ENCODE results near the gene ZNF750. TPM values are rescaled to one million over a fixed set of nuclear protein-coding genes. Genes with fewer than 3 reads are reported as not detected.
A peak's percentile ranks its signal among the peaks of the same experiment; 100 is the strongest.
"Not testable (repeated sequence)": the region's sequence is repeated elsewhere in the genome, so short reads cannot be mapped to it uniquely, and the experiment has no call there.

ZNF750 gene
- polyA plus RNA-seq, 1 experiment = not detected

DNA sequence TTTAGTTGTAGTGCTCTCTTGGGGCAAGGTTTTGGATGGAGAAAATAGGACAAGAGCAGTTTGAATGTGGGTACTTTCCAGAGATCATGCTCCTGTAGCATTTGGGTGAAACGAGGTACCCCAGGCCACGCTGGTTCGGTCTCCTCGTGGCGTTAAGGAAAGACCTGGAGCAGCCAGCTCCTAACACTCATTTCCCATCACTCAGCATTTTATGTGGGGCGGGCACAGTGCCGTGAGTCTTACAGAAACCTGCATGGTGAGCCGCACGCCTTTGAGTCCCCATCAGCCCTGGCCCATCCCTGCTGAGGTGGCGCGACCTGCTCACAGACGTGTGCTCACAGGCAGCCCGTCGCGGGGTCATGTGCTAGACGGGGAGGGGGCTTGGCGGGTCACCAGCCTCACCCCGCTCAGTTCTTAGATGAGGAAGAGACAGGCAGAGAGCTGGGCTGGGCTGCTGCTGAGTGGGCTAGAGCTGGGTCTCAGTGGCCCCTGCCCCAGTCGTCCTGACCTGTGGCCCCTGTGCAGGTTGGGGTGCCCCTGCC is 50.7 kb downstream of the ZNF750 start:
- POLR2A ChIA-PET = no interaction called here
- TF ChIP-seq, protein P1, sequence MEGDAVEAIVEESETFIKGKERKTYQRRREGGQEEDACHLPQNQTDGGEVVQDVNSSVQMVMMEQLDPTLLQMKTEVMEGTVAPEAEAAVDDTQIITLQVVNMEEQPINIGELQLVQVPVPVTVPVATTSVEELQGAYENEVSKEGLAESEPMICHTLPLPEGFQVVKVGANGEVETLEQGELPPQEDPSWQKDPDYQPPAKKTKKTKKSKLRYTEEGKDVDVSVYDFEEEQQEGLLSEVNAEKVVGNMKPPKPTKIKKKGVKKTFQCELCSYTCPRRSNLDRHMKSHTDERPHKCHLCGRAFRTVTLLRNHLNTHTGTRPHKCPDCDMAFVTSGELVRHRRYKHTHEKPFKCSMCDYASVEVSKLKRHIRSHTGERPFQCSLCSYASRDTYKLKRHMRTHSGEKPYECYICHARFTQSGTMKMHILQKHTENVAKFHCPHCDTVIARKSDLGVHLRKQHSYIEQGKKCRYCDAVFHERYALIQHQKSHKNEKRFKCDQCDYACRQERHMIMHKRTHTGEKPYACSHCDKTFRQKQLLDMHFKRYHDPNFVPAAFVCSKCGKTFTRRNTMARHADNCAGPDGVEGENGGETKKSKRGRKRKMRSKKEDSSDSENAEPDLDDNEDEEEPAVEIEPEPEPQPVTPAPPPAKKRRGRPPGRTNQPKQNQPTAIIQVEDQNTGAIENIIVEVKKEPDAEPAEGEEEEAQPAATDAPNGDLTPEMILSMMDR (IDR thresholded peaks at IDR 0.05; ENCODE audit: insufficient read depth, low read depth, low read length) = no peak
- DNase-seq (ENCODE audit: low read depth) = no peak
- H3K4me3 ChIP-seq (ENCODE audit: low read depth, low read length) = no peak overlapping the region
- no peaks in the 10 kb centered on the region for H3K27me3 ChIP-seq (ENCODE audit: control insufficient read depth, insufficient read depth, low read length)
- no peaks in the 10 kb centered on the region; the same call in 1 of the 2 replicates for H3K36me3 ChIP-seq (ENCODE audit: control insufficient read depth, insufficient read depth, low read length)
- CTCF ChIA-PET = no interaction called here

DNA sequence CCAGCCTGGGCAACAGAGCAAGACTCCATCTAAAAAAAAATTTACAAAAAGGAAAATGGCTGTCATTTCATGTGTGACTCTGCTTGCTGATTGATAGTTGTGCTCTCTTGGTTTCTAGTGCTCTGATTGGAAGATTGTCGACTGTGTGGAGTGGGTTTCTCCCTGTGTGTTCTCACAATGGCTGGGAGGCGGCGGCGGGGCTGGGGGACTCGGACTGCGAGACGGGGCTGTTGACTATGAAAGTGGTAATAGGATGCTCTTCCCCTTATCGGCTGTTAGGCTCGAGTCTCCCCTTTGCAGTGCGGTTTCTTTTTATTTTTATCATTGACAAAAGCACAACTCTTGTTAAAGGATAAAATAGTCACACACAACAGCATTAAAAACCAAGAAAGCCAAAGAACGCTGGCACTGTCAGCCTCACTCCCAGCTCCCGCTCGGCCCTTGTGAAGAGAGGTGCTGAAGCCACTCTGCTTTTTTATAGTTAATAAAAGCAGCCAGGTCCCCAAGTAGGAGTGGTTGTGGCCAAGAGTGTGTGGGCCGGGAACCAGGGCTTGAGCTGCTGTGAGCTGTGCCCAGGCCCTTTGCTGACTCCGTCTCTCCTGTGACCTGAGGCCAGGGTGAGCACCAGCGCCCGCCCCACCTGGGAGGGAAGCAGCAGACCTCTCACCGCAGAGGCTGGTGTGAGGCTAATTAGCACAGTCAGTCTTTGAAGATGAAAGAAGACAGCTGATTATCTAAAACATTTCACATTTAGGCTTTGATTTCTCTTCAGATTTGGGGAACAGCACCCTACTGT is 51.4 kb downstream of the ZNF750 start:
- no peak overlapping the region for H3K4me3 ChIP-seq (ENCODE audit: low read depth, low read length)
- TF ChIP-seq, protein P1 (IDR thresholded peaks at IDR 0.05; ENCODE audit: insufficient read depth, low read depth, low read length) = no peak
- DNase-seq (ENCODE audit: low read depth) = no peak
- peaks cover under 1% of the 10 kb centered on the region for H3K36me3 ChIP-seq (ENCODE audit: control insufficient read depth, insufficient read depth, low read length)
- ChIA-PET CTCF (interaction anchor here (0.9 kb wide), 1 partner anchor 175 kb away, joined by 3 read pairs; no protein-coding TSS in a partner anchor), POLR2A (no interaction called here)
- no peaks in the 10 kb centered on the region for H3K27me3 ChIP-seq (ENCODE audit: control insufficient read depth, insufficient read depth, low read length)

DNA sequence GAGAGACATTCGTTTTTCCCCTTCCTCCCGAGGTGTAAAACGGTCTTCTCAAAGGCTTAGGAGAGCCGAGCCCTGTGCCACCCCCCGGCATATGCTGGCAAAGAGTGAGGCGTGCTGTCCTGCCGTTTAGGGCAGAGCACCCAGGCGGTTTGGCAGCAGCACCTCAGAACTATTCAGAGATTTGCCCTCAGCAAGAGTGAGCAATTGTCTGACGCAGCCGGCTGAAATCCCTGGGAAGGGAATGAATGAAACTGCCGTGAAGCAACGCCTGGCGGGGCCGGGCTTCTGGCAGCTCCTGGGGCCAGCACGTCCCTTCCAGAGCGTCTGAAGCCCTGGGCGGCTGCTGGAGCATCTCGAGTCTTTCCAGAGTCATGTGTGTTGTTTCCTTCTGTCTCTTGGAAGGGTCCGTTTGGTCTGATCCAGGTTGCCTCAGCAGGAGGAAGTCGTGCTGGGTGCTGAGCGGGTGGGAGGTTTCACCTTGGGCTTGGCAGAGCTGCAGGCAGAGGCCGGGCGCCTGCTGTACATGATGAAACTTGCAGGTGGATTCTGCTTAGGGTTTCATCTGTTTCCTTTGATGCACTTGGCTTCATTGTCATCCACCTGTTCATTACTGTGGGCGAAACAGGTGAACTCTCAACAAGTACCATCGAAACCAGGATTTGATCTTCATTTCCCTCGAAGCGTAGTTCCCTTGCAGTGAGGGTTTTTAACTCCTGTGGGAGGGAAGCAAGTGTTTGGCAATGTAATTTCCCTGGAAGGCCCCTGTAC is 52.6 kb downstream of the ZNF750 start:
- ChIA-PET POLR2A (no interaction called here), CTCF (no interaction called here)
- H3K27me3 ChIP-seq (ENCODE audit: control insufficient read depth, insufficient read depth, low read length) = no peaks in the 10 kb centered on the region
- no peak overlapping the region for H3K4me3 ChIP-seq (ENCODE audit: low read depth, low read length)
- peak; percentile 24 for DNase-seq (ENCODE audit: low read depth)
- peaks cover 6% of the 10 kb centered on the region for H3K36me3 ChIP-seq (ENCODE audit: control insufficient read depth, insufficient read depth, low read length)
- TF ChIP-seq, protein P1 (IDR thresholded peaks at IDR 0.05; ENCODE audit: insufficient read depth, low read depth, low read length) = no peak

DNA sequence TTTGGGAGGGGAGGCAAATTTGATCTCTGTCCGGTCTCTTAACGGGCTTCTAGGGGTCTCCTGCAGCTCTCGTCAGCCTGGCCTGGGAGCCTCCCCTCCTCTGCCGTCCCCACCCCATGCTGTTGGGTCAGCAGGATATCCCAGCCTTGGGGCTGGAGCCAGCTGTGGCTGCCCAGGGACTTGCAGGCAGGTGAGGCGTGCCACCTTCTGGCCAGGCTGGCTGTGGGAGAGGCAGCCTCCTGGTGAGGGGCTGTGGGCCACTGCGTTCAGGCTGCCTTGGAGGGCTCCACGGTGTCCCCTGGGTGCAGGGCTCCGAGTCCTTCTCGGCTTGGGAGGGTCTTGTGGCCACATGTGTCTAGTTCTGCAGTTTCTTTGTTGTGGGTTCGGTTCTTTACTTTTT is 53.4 kb downstream of the ZNF750 start:
- CTCF ChIA-PET = no interaction called here
- POLR2A ChIA-PET = no interaction called here
- no peak overlapping the region for H3K4me3 ChIP-seq (ENCODE audit: low read depth, low read length)
- peaks cover 6% of the 10 kb centered on the region for H3K36me3 ChIP-seq (ENCODE audit: control insufficient read depth, insufficient read depth, low read length)
- TF ChIP-seq, protein P1 (IDR thresholded peaks at IDR 0.05; ENCODE audit: insufficient read depth, low read depth, low read length) = no peak
- H3K27me3 ChIP-seq (ENCODE audit: control insufficient read depth, insufficient read depth, low read length) = no peaks in the 10 kb centered on the region
- no peak for DNase-seq (ENCODE audit: low read depth)

DNA sequence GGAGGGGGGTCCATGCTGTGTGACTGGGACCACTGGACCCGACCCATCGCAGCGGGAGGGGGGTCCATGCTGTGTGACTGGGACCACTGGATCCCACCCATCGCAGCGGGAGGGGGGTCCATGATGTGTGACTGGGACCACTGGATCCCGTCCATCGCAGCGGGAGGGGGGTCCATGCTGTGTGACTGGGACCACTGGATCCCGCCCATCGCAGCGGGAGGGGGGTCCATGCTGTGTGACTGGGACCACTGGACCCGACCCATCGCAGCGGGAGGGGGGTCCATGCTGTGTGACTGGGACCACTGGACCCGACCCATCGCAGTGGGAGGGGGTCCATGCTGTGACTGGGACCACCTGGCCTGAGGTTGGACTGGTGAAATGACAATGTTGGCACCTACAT is 54.2 kb downstream of the ZNF750 start:
- H3K27me3 ChIP-seq (ENCODE audit: control insufficient read depth, insufficient read depth, low read length); H3K36me3 ChIP-seq (ENCODE audit: control insufficient read depth, insufficient read depth, low read length); POLR2A ChIA-PET; DNase-seq (ENCODE audit: low read depth); H3K4me3 ChIP-seq (ENCODE audit: low read depth, low read length); CTCF ChIA-PET: not testable (repeated sequence)

All from BJ (cell line).